GM21447 (cell line): ENCODE results near the gene CDYL.

Experiments
- ATAC-seq: cut with Tn5 transposase; IDR thresholded peaks from one replicate; pipeline ENCODE4 v1.9.1; 2021; ENCODE audit not compliant: unreplicated experiment

Gene CDYL

GRCh38 chr6:4904461-4905025 lies 128.3 kb downstream of the CDYL start:
- no peak for ATAC-seq

DNA sequence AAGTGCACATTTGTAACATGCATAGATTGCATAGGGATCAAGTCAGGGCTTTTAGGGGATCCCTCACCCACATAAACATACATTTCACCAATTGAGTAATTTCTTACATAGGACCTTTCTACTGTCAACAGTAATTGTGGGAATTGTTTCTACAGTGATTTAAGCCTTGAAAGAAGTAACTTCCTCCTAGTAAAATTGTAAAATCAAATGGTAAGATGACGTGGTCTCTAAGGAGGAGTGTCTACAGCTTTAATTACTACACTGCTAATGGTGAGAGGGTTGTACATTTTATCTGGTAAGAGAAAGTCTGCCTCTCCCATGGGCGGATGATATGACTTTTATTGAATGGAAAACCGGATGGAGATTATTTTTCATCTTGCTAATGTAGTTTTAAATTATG lies 129.6 kb downstream of the CDYL start:
- ATAC-seq, result no peak

- peak; percentile 60 for ATAC-seq
Observed at GRCh38 chr6:4906293-4907276, 130.4 kb downstream of the CDYL start.

DNA sequence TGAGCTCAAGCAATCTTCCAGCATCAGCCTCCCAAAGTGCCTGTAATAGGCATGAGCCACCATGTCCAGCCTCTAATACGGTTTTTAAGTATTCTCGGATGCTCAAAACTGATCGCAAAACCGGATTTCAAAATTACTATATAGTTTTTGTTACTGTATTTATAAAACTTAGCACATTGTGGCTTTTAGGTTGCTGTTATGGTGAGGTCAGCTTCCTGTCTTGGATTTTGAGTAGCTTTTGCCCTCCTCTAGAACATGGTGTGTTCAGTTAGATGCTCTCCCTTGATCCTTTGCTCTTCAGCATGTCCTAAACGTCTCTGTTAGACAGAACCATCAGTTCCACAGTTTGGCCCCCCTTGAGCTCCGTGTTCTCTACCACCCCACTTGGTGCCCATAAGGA lies 131.4 kb downstream of the CDYL start:
- no peak for ATAC-seq

- no peak for ATAC-seq
Observed at GRCh38 chr6:4908062-4908461, 131.9 kb downstream of the CDYL start.

GRCh38 chr6:4909063-4909706 lies 133.0 kb downstream of the CDYL start:
- ATAC-seq, result no peak

GRCh38 chr6:4910037-4910760 lies 134.0 kb downstream of the CDYL start:
- no peak for ATAC-seq

- no peak for ATAC-seq
Observed at GRCh38 chr6:4912559-4912958, 136.4 kb downstream of the CDYL start.

DNA sequence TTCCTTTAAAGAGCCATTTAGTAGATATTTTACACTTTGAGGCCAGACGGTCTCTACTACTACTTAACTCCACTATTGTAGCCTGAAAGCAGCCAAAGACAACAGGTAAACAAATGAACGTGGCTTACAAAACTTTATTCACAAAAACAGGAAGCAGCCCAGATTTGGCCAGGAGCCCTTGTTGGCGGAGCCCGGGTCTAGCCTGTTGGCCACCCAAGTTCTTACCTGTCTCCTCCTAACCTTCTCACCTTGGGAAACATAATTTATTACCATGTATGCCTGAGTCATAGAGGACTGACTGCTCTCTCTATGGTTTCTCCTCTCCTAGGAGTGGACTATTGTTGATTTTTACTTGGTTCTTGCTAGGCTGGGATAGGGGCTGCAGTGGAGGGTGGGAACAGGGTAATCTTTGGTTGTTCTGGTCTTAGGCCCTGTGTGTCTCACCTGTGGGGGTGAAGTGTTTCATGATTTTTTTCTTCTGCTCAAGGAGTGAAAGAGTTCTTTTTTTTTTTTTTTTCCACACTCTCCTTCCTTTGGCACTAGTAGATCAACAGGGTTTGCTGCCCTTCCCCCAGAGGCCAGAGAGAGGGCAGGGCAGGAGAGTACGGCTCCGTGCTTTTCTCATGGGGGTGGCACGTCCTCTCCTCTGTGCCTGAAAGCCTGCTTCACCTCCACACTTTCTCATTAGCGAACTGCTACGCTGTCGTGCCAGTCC lies 137.7 kb downstream of the CDYL start:
- no peak for ATAC-seq

- ATAC-seq, result no peak
Observed at GRCh38 chr6:4914420-4915159, 138.4 kb downstream of the CDYL start.

DNA sequence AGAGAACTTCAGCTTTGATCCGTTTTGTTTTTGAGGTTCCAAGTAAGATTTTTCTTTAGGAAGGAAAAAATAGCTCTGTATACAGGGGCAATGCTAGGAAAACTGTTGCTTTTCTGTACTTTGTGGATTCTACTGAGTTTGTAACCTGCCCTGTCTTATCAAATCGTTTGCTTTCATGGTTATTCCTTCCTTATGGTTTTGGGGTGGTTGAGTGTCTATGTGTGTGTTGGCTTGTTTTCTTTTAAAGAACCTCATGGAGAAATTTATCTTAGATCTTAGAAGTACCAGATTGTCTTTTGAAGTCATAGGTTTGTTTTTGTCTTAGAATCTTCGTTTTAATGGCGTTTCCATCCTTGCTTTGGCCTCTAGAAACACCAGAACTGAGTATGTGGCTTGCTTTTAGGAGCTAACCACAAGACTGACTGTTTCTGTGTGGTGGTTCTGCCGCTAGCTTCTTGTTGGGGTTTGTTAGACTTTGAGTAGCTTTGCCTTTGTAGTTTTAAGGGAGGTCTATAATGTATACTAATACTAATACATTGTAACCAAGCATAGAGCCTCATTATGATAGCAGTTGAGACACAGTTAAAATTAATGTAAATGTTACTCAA lies 140.9 kb downstream of the CDYL start:
- ATAC-seq, result no peak

DNA sequence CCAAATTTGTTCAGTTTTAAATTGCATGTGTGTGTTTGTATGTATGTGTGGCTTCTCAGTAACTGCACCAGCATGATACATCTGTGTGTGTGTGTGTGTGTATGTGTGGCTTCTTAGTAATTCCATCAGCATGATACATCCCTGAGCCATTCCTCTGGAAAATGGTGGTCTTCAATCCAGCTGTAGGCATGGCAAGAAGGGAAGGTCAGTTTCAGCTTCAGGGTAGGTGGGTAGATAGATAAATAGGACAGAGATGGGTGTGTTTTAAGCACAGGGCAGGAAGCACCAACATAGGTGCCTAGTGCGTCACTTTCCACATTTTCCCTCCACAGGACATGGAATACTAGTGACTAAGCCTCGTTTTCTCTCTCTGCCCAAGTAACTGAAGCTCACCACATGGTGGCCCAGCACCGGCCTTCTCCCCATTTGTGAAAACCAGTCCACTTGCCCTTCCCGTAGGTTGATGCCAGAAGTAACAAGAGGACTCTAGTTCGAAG lies 144.8 kb downstream of the CDYL start:
- no peak for ATAC-seq

DNA sequence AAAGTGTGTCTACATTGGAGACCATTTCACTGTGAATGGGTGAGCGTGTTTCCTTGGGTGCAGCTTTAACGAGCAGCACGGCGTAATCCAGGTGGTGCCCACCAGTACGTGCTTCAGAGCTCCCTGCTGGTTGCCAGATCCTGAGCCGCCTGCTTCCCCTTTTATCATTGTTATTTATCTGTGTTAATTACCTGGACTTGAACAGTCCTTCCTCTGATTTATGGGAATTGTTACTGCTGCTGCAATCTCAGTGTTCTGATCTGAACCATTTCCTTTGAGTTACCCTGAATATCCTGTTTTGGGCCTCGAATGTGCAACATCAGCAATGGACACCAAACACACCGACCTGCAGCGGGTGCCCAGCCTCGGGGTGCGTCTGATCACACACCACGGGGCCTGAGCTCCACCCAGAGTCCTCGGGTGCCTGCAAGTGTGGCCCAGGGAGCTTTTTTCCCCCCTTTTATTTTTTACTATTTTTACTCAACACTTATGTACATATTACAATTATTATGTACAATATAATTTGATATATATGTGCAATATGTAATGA lies 146.4 kb downstream of the CDYL start:
- no peak for ATAC-seq

DNA sequence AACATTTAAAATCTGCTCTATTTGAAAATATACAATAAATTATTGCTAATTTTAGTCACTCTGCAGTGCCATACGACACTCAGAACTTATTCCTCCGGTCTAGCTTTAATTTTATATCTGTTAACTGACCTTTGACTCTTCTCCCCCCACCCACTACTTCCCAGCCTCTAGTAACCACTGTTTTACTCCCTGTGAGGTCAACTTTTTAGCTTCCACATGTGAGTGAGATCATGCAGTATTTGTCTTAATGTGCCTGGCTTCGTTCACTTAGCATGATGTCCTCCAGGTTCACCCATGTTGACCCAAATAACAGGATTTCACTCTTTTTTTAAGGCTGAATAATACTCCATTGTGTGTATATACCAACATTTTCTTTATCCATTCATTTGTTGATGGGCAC lies 146.9 kb downstream of the CDYL start:
- no peak for ATAC-seq

GRCh38 chr6:4924661-4925271 lies 148.6 kb downstream of the CDYL start:
- no peak for ATAC-seq

- ATAC-seq, result no peak
Observed at GRCh38 chr6:4925580-4925979, 149.4 kb downstream of the CDYL start.

GRCh38 chr6:4928426-4928825 lies 152.2 kb downstream of the CDYL start:
- ATAC-seq, result no peak

DNA sequence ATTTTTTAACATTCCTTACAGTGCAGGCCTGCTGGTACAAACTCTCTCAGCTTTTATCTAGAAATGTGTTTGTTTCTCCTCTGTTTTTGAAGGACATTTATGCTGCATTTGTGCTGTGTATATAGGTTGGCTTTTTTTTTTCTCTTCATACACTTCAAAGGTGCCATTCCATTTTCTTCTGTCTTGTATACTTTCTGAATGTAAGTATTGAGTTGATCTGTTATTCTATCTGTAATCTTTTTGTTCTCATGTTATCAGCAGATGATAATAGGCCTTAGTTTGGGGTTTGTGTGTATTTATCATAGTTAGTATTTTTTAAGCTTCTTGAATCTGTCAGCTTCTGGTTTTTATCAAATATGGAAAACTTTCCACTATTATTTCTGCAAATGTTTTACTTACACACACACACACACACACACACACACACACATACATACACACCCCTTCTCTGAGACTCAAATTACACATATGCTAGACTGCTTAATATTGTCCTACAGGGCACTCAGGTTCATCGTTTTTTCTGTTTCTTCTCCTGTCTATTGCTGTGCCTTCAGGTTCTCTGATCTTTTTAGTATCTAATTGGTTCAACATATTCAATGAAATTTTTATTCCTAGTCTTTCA lies 153.0 kb downstream of the CDYL start:
- ATAC-seq, result no peak
